ENCODE results near the gene BCOR. TPM values are rescaled to one million over a fixed set of nuclear protein-coding genes. Genes with fewer than 3 reads are reported as not detected.
A peak's percentile ranks its signal among the peaks of the same experiment; 100 is the strongest.

The BCOR gene
- total RNA-seq, 4 donors from 2014 or later: 19.8 to 32.2 (median 26.0) TPM

- H3K4me3 ChIP-seq: peak overlapping the region; percentile 43 to 67 (median 57)
- DNase-seq: peak; percentile 30 to 79 (median 79)
- H3K36me3 ChIP-seq: no peaks in the 10 kb centered on the region
- H3K27me3 ChIP-seq: no peaks in the 10 kb centered on the region
- TF ChIP-seq CTCF (IDR thresholded peaks at IDR 0.05) (no peak), POLR2A (IDR thresholded peaks at IDR 0.05) (peak in 1 of 2 donors; percentile 19)
- peak overlapping the region; percentile 80 to 96 (median 88) for H3K27ac ChIP-seq
- no peaks in the 10 kb centered on the region for H3K9me3 ChIP-seq
- peaks cover 0 to 17% (median 8%) of the 10 kb centered on the region in 4 donors for H3K4me1 ChIP-seq
Measured at GRCh38 chrX:40107291-40108161, 9.8 kb upstream of the BCOR start.

- Histone ChIP-seq H3K36me3 (no peaks in the 10 kb centered on the region), H3K4me3 (peak overlapping the region; percentile 43 to 67 (median 57)), H3K4me1 (peaks cover 0 to 17% (median 8%) of the 10 kb centered on the region in 4 donors), H3K9me3 (no peaks in the 10 kb centered on the region), H3K27ac (peak overlapping the region; percentile 80 to 96 (median 88)), H3K27me3 (no peaks in the 10 kb centered on the region)
- DNase-seq: no peak
- TF ChIP-seq CTCF (IDR thresholded peaks at IDR 0.05): no peak
- no peak for TF ChIP-seq POLR2A (IDR thresholded peaks at IDR 0.05)
Measured at GRCh38 chrX:40106676-40107290, 9.0 kb upstream of the BCOR start.

- Histone ChIP-seq H3K36me3 (no peaks in the 10 kb centered on the region), H3K27me3 (no peaks in the 10 kb centered on the region), H3K4me3 (peak overlapping the region; percentile 43 to 67 (median 57)), H3K9me3 (no peaks in the 10 kb centered on the region), H3K27ac (peak overlapping the region; percentile 80 to 96 (median 88)), H3K4me1 (peaks cover 0 to 17% (median 8%) of the 10 kb centered on the region in 4 donors)
- peak; percentile 65 to 86 (median 82) for DNase-seq
- TF ChIP-seq POLR2A (IDR thresholded peaks at IDR 0.05): no peak
Measured at GRCh38 chrX:40105835-40106675, 8.3 kb upstream of the BCOR start.

GRCh38 chrX:40104985-40105834 is 7.5 kb upstream of the BCOR start:
- Histone ChIP-seq H3K4me3 (peak overlapping the region; percentile 43 to 67 (median 57)), H3K27ac (peak overlapping the region; percentile 80 to 96 (median 88)), H3K27me3 (no peaks in the 10 kb centered on the region), H3K9me3 (no peaks in the 10 kb centered on the region), H3K36me3 (no peaks in the 10 kb centered on the region), H3K4me1 (peaks cover 0 to 18% (median 9%) of the 10 kb centered on the region in 4 donors)
- TF ChIP-seq CTCF (IDR thresholded peaks at IDR 0.05): no peak
- TF ChIP-seq POLR2A (IDR thresholded peaks at IDR 0.05): peak in 1 of 2 donors; percentile 53
- DNase-seq: peak; percentile 35 to 74 (median 72)

GRCh38 chrX:40104630-40104984 is 6.8 kb upstream of the BCOR start:
- TF ChIP-seq CTCF (IDR thresholded peaks at IDR 0.05) (no peak), POLR2A (IDR thresholded peaks at IDR 0.05) (no peak)
- Histone ChIP-seq H3K27ac (peak overlapping the region; percentile 80 to 96 (median 88)), H3K27me3 (no peaks in the 10 kb centered on the region), H3K4me3 (peak overlapping the region; percentile 43 to 67 (median 57)), H3K9me3 (no peaks in the 10 kb centered on the region), H3K36me3 (no peaks in the 10 kb centered on the region), H3K4me1 (peaks cover 0 to 24% (median 9%) of the 10 kb centered on the region in 4 donors)
- DNase-seq: peak; percentile 42 to 77 (median 75)
